ENCODE data around the gene PPP4C. TPM values are rescaled to one million over a fixed set of nuclear protein-coding genes. Genes with fewer than 3 reads are reported as not detected.

The PPP4C gene
- total RNA-seq, 1 experiment from 2014 or later, result 93.2 TPM

- ChIA-PET POLR2A (interaction anchor here (0.5 kb wide), 1 partner anchor 38 kb away, joined by 3 read pairs; no protein-coding TSS in a partner anchor), CTCF (interaction anchor here (0.6 to 1.1 kb wide), 3 partner anchors 19 to 29 kb away, joined by 3 read pairs; no protein-coding TSS in a partner anchor)
- no TSS peak for BruUV-seq (replicated peaks)
- DNase-seq (ENCODE audit: unreplicated experiment), result no peak
- intact Hi-C loops (cut with micrococcal nuclease), result no loop called here
- H3K4me3 Mint-ChIP-seq (ENCODE audit: unreplicated experiment), result no peak overlapping the region
- H3K9me3 Mint-ChIP-seq (ENCODE audit: unreplicated experiment), result no peaks in the 10 kb centered on the region
- peaks cover 12% of the 10 kb centered on the region for H3K4me1 Mint-ChIP-seq (ENCODE audit: insufficient read depth, unreplicated experiment)
- no peaks in the 10 kb centered on the region for H3K27me3 Mint-ChIP-seq (ENCODE audit: insufficient read depth, unreplicated experiment)
- H3K36me3 Mint-ChIP-seq (ENCODE audit: insufficient read depth, unreplicated experiment), result peaks cover 80% of the 10 kb centered on the region
- TF ChIP-seq, protein P1, sequence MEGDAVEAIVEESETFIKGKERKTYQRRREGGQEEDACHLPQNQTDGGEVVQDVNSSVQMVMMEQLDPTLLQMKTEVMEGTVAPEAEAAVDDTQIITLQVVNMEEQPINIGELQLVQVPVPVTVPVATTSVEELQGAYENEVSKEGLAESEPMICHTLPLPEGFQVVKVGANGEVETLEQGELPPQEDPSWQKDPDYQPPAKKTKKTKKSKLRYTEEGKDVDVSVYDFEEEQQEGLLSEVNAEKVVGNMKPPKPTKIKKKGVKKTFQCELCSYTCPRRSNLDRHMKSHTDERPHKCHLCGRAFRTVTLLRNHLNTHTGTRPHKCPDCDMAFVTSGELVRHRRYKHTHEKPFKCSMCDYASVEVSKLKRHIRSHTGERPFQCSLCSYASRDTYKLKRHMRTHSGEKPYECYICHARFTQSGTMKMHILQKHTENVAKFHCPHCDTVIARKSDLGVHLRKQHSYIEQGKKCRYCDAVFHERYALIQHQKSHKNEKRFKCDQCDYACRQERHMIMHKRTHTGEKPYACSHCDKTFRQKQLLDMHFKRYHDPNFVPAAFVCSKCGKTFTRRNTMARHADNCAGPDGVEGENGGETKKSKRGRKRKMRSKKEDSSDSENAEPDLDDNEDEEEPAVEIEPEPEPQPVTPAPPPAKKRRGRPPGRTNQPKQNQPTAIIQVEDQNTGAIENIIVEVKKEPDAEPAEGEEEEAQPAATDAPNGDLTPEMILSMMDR (IDR thresholded peaks at IDR 0.05; ENCODE audit: unreplicated experiment), result no peak
- H3K27ac Mint-ChIP-seq (ENCODE audit: low read depth, unreplicated experiment), result peak overlapping the region; percentile 46
Measured at GRCh38 chr16:30070490-30070889, 5.3 kb upstream of the PPP4C start.

DNA sequence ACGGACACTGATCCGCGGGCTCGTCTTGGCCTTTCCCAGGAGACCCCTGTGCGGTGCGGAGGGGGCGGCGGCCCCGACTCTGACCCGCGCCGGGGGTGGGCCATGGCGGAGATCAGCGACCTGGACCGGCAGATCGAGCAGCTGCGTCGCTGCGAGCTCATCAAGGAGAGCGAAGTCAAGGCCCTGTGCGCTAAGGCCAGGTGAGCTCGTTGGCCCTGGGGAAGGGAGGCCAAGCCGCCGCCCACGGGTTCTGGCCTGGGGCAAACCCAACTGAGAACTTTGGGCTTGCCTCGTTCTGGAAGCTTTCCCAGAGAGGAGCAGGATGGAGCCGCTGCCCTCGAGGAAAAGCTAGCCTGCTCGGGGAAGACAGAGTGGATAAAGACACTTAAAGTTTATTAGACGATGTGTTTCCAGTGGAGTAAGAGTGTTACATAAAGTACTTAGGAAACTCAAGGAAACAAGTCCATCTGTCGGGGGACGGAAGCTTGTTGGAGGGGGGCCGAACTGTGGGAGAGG lies 540 bp downstream of the PPP4C start:
- ChIA-PET CTCF (interaction anchor here (0.6 to 2.2 kb wide), 4 partner anchors 15 to 48 kb away, joined by 3 to 24 read pairs (median 3); partner anchors contain the start of gene TBX6), POLR2A (interaction anchor here (0.6 to 6.1 kb wide), 15 partner anchors 9 to 433 kb away, joined by 3 to 155 read pairs (median 4); partner anchors contain the start of genes ALDOA, CD2BP2, INO80E and KIF22)
- peaks cover 20% of the 10 kb centered on the region for H3K4me1 Mint-ChIP-seq (ENCODE audit: insufficient read depth, unreplicated experiment)
- DNase-seq (ENCODE audit: unreplicated experiment), result peak; percentile 30
- H3K36me3 Mint-ChIP-seq (ENCODE audit: insufficient read depth, unreplicated experiment), result peaks cover 68% of the 10 kb centered on the region
- no peaks in the 10 kb centered on the region for H3K27me3 Mint-ChIP-seq (ENCODE audit: insufficient read depth, unreplicated experiment)
- H3K27ac Mint-ChIP-seq (ENCODE audit: low read depth, unreplicated experiment), result peak overlapping the region; percentile 97
- H3K9me3 Mint-ChIP-seq (ENCODE audit: unreplicated experiment), result no peaks in the 10 kb centered on the region
- intact Hi-C loops (cut with micrococcal nuclease), result loop anchor here (1.0 kb wide), 1 partner anchor 10 kb away; no protein-coding TSS in a partner anchor
- peak overlapping the region; percentile 84 for H3K4me3 Mint-ChIP-seq (ENCODE audit: unreplicated experiment)
- BruUV-seq (replicated peaks), result TSS peak; percentile 30
- TF ChIP-seq, protein P1 (IDR thresholded peaks at IDR 0.05; ENCODE audit: unreplicated experiment), result no peak

- TF ChIP-seq, protein P1 (IDR thresholded peaks at IDR 0.05; ENCODE audit: unreplicated experiment), result no peak
- no peaks in the 10 kb centered on the region for H3K27me3 Mint-ChIP-seq (ENCODE audit: insufficient read depth, unreplicated experiment)
- H3K4me3 Mint-ChIP-seq (ENCODE audit: unreplicated experiment), result peak overlapping the region; percentile 84
- ChIA-PET CTCF (interaction anchor here (0.9 to 2.2 kb wide), 3 partner anchors 14 to 135 kb away, joined by 3 to 24 read pairs (median 3); partner anchors contain the start of gene TBX6), POLR2A (interaction anchor here (1.2 to 6.1 kb wide), 6 partner anchors 12 to 46 kb away, joined by 3 to 155 read pairs (median 9); partner anchors contain the start of genes ALDOA, TBX6 and YPEL3)
- no peak for DNase-seq (ENCODE audit: unreplicated experiment)
- H3K36me3 Mint-ChIP-seq (ENCODE audit: insufficient read depth, unreplicated experiment), result peaks cover 68% of the 10 kb centered on the region
- H3K4me1 Mint-ChIP-seq (ENCODE audit: insufficient read depth, unreplicated experiment), result peaks cover 20% of the 10 kb centered on the region
- BruUV-seq (replicated peaks), result no TSS peak
- peak overlapping the region; percentile 97 for H3K27ac Mint-ChIP-seq (ENCODE audit: low read depth, unreplicated experiment)
- no peaks in the 10 kb centered on the region for H3K9me3 Mint-ChIP-seq (ENCODE audit: unreplicated experiment)
- intact Hi-C loops (cut with micrococcal nuclease), result no loop called here
Measured at GRCh38 chr16:30077656-30078055, 1.9 kb downstream of the PPP4C start.

GRCh38 chr16:30078744-30079143 lies 3.0 kb downstream of the PPP4C start:
- TF ChIP-seq, protein P1 (IDR thresholded peaks at IDR 0.05; ENCODE audit: unreplicated experiment), result no peak
- ChIA-PET POLR2A (interaction anchor here (1.2 to 6.1 kb wide), 5 partner anchors 10 to 18 kb away, joined by 4 to 155 read pairs (median 12); partner anchors contain the start of genes ALDOA, TBX6 and YPEL3), CTCF (interaction anchor here (0.9 to 1.0 kb wide), 2 partner anchors 46 to 136 kb away, joined by 3 to 6 read pairs; no protein-coding TSS in a partner anchor)
- peaks cover 66% of the 10 kb centered on the region for H3K36me3 Mint-ChIP-seq (ENCODE audit: insufficient read depth, unreplicated experiment)
- no peaks in the 10 kb centered on the region for H3K27me3 Mint-ChIP-seq (ENCODE audit: insufficient read depth, unreplicated experiment)
- H3K27ac Mint-ChIP-seq (ENCODE audit: low read depth, unreplicated experiment), result no peak overlapping the region
- intact Hi-C loops (cut with micrococcal nuclease), result no loop called here
- H3K9me3 Mint-ChIP-seq (ENCODE audit: unreplicated experiment), result no peaks in the 10 kb centered on the region
- H3K4me1 Mint-ChIP-seq (ENCODE audit: insufficient read depth, unreplicated experiment), result peaks cover 20% of the 10 kb centered on the region
- DNase-seq (ENCODE audit: unreplicated experiment), result no peak
- no peak overlapping the region for H3K4me3 Mint-ChIP-seq (ENCODE audit: unreplicated experiment)
- no TSS peak for BruUV-seq (replicated peaks)

Data from MCF 10A (cell line).